Panc1 (cell line): ENCODE measurements around the gene LDHAL6A. TPM values are rescaled to one million over a fixed set of nuclear protein-coding genes. Genes with fewer than 3 reads are reported as not detected.

ENCODE experiments used
- ATAC-seq: fragments of 200-7000 bp; cut with Tn5 transposase; 2 replicates; pipeline ENCODE4 v1.9.1; 2020; ENCODE audit warnings: mild to moderate bottlenecking, moderate library complexity
- BruUV-seq: library from RNA; stranded (reverse); fragments of 400-500 nt; replicated peaks from 2 replicates; lab custom pipeline; 2021; lab: Mats Ljungman, UMichigan
- CTCF ChIA-PET: fragments of 300-600 bp; sonication (Branson Sonifier 250); formaldehyde crosslinking; loops from one replicate; lab custom pipeline; 2022; ENCODE audit warnings: antibody characterized with exemption; lab: Charles Lee
- POLR2A ChIA-PET: fragments of 300-600 bp; sonication (Branson Sonifier 250); formaldehyde crosslinking; loops from one replicate; lab custom pipeline; 2022; ENCODE audit warnings: antibody characterized with exemption; lab: Charles Lee
- DNase-seq: peaks from one replicate; pipeline ENCODE4 v3.0.0-alpha.2; 2010; ENCODE audit warnings: low read depth, low spot score
- H3K27ac ChIP-seq: 2 replicates; pipeline ENCODE4 v1.5.1; 2011; ENCODE audit warnings: mild to moderate bottlenecking, low read length, inconsistent platforms
- H3K27me3 ChIP-seq: fragments of 200-500 bp; sonication (Bioruptor generic); 2 replicates; pipeline ENCODE4 v1.6.0; 2014; ENCODE audit warnings: low read length, inconsistent platforms; ENCODE audit not compliant: control insufficient read depth, insufficient read depth
- H3K36me3 ChIP-seq: fragments of 200-500 bp; sonication (Bioruptor generic); 2 replicates; pipeline ENCODE4 v1.5.1; 2014; ENCODE audit warnings: inconsistent platforms, mild to moderate bottlenecking, low read length, moderate library complexity; ENCODE audit not compliant: control insufficient read depth, insufficient read depth
- H3K4me1 ChIP-seq: 2 replicates; pipeline ENCODE4 v1.5.1; 2011; ENCODE audit warnings: inconsistent platforms, mild to moderate bottlenecking, low read length, moderate library complexity; ENCODE audit not compliant: control insufficient read depth, insufficient read depth
- H3K4me3 ChIP-seq, 2 experiments: 2 replicates each; pipeline ENCODE4 v1.5.1; 2011 to 2012; ENCODE audit warnings: low read depth in 2 of 2, low read length in 2 of 2, mild to moderate bottlenecking in 2 of 2, inconsistent platforms in 1 of 2, moderate library complexity in 1 of 2
- H3K9me3 ChIP-seq: fragments of 200-500 bp; sonication (Bioruptor generic); 2 replicates; pipeline ENCODE4 v1.5.1; 2014; ENCODE audit warnings: low read depth, mild to moderate bottlenecking, inconsistent platforms, low read length, moderate library complexity; ENCODE audit not compliant: control insufficient read depth, insufficient read depth
- POLR2AphosphoS5 ChIP-seq: IDR thresholded peaks from 2 replicates; pipeline ENCODE4 v1.6.1; 2012; ENCODE audit warnings: mild to moderate bottlenecking, low read depth, low read length, moderate library complexity
- REST ChIP-seq, 2 experiments: IDR thresholded peaks; 2 replicates each; pipeline ENCODE4 v1.6.1; 2011 to 2012; ENCODE audit warnings: low read depth in 2 of 2, control low read depth in 1 of 2, low read length in 1 of 2, mild to moderate bottlenecking in 1 of 2, moderate library complexity in 1 of 2; ENCODE audit not compliant: insufficient read depth in 1 of 2
- SIN3A ChIP-seq: IDR thresholded peaks from 2 replicates; pipeline ENCODE4 v1.6.1; 2012; ENCODE audit warnings: low read depth, mild to moderate bottlenecking, low read length, moderate library complexity, borderline replicate concordance; ENCODE audit not compliant: insufficient read depth
- TCF7L2 ChIP-seq: IDR thresholded peaks from 2 replicates; pipeline ENCODE4 v1.6.1; 2011; ENCODE audit warnings: mild to moderate bottlenecking, low read depth, low read length, inconsistent platforms
- in situ Hi-C: cut with HindIII; loops from 2 replicates; pipeline ENCODE4 v1.10.0; 2016; ENCODE audit warnings: low sequenced_read_pairs, low pct_unique_long_range_greater_than_20kb
- intact Hi-C: fragments of 100-400 bp; cut with micrococcal nuclease; formaldehyde crosslinking; loops from one replicate; pipeline ENCODE4 v1.10.0; 2022; ENCODE audit not compliant: unreplicated experiment
- total RNA-seq: library from RNA; stranded (reverse); gene quantifications from one replicate; pipeline ENCODE4 v1.2.1, GENCODE V29; 2021; ENCODE audit not compliant: unreplicated experiment
- TF ChIP-seq, protein P1 (sequence below): fragments of 450-650 bp; IDR thresholded peaks from 2 replicates; pipeline ENCODE4 v1.5.1; 2017; ENCODE audit warnings: mild to moderate bottlenecking

Gene LDHAL6A
- total RNA-seq, 1 experiment from 2014 or later = not detected

DNA sequence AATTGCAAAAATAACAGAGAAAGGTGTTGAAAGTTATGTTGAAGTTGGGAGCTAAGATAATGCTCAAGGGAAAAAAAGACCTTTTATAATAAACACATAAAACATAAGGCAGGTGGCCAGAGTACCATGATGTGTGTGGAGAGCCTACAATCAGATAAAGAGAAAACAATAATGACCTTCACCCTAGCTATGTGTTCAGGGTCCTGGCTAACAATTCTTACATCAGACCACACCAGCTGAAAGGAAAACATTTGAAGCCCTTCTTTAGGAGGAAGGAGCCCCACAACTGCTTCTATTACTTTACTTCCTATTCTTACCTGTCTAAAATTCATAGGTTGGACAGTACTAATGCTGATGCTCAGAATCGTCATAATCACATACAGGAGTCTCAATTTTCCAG lies 68.6 kb downstream of the LDHAL6A start:
- Histone ChIP-seq H3K4me3 (no peak overlapping the region), H3K36me3 (no peaks in the 10 kb centered on the region; the same call in 1 of the 2 replicates), H3K4me1 (peaks cover 15% of the 10 kb centered on the region), H3K27ac (no peak overlapping the region), H3K27me3 (no peaks in the 10 kb centered on the region), H3K9me3 (no peaks in the 10 kb centered on the region)
- POLR2A ChIA-PET = interaction anchor here (0.6 kb wide), 1 partner anchor 9 kb away, joined by 6 read pairs; no protein-coding TSS in a partner anchor
- CTCF ChIA-PET = no interaction called here
- BruUV-seq = TSS peak; percentile 54
- no peak for TF ChIP-seq TCF7L2
- no peak for TF ChIP-seq REST (IDR thresholded peaks at IDR 0.05; ENCODE audit: insufficient read depth in 1 of 2, low read depth in 2 of 2, low read length in 1 of 2)
- TF ChIP-seq, protein P1, sequence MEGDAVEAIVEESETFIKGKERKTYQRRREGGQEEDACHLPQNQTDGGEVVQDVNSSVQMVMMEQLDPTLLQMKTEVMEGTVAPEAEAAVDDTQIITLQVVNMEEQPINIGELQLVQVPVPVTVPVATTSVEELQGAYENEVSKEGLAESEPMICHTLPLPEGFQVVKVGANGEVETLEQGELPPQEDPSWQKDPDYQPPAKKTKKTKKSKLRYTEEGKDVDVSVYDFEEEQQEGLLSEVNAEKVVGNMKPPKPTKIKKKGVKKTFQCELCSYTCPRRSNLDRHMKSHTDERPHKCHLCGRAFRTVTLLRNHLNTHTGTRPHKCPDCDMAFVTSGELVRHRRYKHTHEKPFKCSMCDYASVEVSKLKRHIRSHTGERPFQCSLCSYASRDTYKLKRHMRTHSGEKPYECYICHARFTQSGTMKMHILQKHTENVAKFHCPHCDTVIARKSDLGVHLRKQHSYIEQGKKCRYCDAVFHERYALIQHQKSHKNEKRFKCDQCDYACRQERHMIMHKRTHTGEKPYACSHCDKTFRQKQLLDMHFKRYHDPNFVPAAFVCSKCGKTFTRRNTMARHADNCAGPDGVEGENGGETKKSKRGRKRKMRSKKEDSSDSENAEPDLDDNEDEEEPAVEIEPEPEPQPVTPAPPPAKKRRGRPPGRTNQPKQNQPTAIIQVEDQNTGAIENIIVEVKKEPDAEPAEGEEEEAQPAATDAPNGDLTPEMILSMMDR = no peak
- no peak for TF ChIP-seq POLR2AphosphoS5
- TF ChIP-seq SIN3A = no peak
- ATAC-seq (no peak), DNase-seq (no peak)
- intact Hi-C loops (no loop called here), in situ Hi-C loops (no loop called here)

GRCh38 chr11:18526130-18526520 lies 70.5 kb downstream of the LDHAL6A start:
- Histone ChIP-seq H3K27me3 (no peaks in the 10 kb centered on the region), H3K4me3 (peak overlapping the region; percentile 89 to 96), H3K9me3 (no peaks in the 10 kb centered on the region), H3K36me3 (peaks cover 3% of the 10 kb centered on the region), H3K4me1 (peaks cover 21% of the 10 kb centered on the region), H3K27ac (peak overlapping the region; percentile 92)
- in situ Hi-C loops (no loop called here), intact Hi-C loops (no loop called here)
- ATAC-seq (no peak), DNase-seq (no peak)
- ChIA-PET POLR2A (interaction anchor here (0.6 to 0.9 kb wide), 4 partner anchors 10 to 273 kb away, joined by 4 to 6 read pairs (median 4); no protein-coding TSS in a partner anchor), CTCF (interaction anchor here (0.7 kb wide), 1 partner anchor 500 kb away, joined by 4 read pairs; no protein-coding TSS in a partner anchor)
- TF ChIP-seq POLR2AphosphoS5 = no peak
- no peak for TF ChIP-seq SIN3A
- no peak for TF ChIP-seq TCF7L2
- TF ChIP-seq REST (IDR thresholded peaks at IDR 0.05; ENCODE audit: insufficient read depth in 1 of 2, low read depth in 2 of 2, low read length in 1 of 2) = no peak
- TF ChIP-seq, protein P1 = no peak
- no TSS peak for BruUV-seq
